Renal cortex interstitium (tissue), 11 donors: ENCODE results near the gene PKIG. TPM values are rescaled to one million over a fixed set of nuclear protein-coding genes. Genes with fewer than 3 reads are reported as not detected.
"Not testable (repeated sequence)": the region's sequence is repeated elsewhere in the genome, so short reads cannot be mapped to it uniquely, and the experiment has no call there.

Source experiments
- DNase-seq, 11 donors: peaks; one replicate each; pipeline ENCODE4 v3.0.0-alpha.2; 2013; ENCODE audit warnings: low read depth in 9 of 11, low spot score in 4 of 11; ENCODE audit errors: extremely low read depth in 1 of 11
- polyA plus RNA-seq, 3 donors: library from polyadenylated mRNA; unstranded; fragments of 120-200 nt; gene quantifications; one replicate each; pipeline ENCODE4 v1.2.1, GENCODE V29; 2013; ENCODE audit not compliant: insufficient read length in 3 of 3

PKIG gene
- polyA plus RNA-seq, 3 donors = 57.1 to 64.9 (median 62.8) TPM

GRCh38 chr20:44586289-44586911 is 4.0 kb downstream of the PKIG start:
- DNase-seq = no peak

GRCh38 chr20:44587035-44587980 is 4.9 kb downstream of the PKIG start:
- no peak for DNase-seq

- DNase-seq = not testable (repeated sequence)
These were observed 5.9 kb downstream of the PKIG start for GRCh38 chr20:44588321-44588720.

GRCh38 chr20:44589537-44589936 is 7.2 kb downstream of the PKIG start:
- DNase-seq = no peak

GRCh38 chr20:44590980-44591778 is 8.8 kb downstream of the PKIG start:
- DNase-seq = no peak

- DNase-seq = no peak
These were observed 10.0 kb downstream of the PKIG start for GRCh38 chr20:44592366-44592765.

GRCh38 chr20:44593751-44594150 is 11.4 kb downstream of the PKIG start:
- DNase-seq = no peak

- DNase-seq = no peak
These were observed 12.4 kb downstream of the PKIG start for GRCh38 chr20:44594730-44595129.

GRCh38 chr20:44596010-44596409 is 13.6 kb downstream of the PKIG start:
- no peak for DNase-seq

- DNase-seq = no peak
These were observed 14.5 kb downstream of the PKIG start for GRCh38 chr20:44596876-44597275.

- no peak for DNase-seq
These were observed 15.1 kb downstream of the PKIG start for GRCh38 chr20:44597516-44597915.

GRCh38 chr20:44597930-44598329 is 15.6 kb downstream of the PKIG start:
- no peak for DNase-seq

- no peak for DNase-seq
These were observed 16.3 kb downstream of the PKIG start for GRCh38 chr20:44598423-44599305.

GRCh38 chr20:44599715-44600114 is 17.3 kb downstream of the PKIG start:
- no peak for DNase-seq

- no peak for DNase-seq
These were observed 17.9 kb downstream of the PKIG start for GRCh38 chr20:44600301-44600700.

GRCh38 chr20:44600758-44601201 is 18.4 kb downstream of the PKIG start:
- DNase-seq = no peak

- DNase-seq = no peak
These were observed 18.9 kb downstream of the PKIG start for GRCh38 chr20:44601236-44601671.

GRCh38 chr20:44601801-44602204 is 19.4 kb downstream of the PKIG start:
- DNase-seq = peak in 9 of 11 donors; percentile 57 to 83 (median 67)

GRCh38 chr20:44603327-44603726 is 20.9 kb downstream of the PKIG start:
- DNase-seq = no peak
